RKO (cell line): ENCODE results near the gene CLN6.
"Not testable (repeated sequence)": the region's sequence is repeated elsewhere in the genome, so short reads cannot be mapped to it uniquely, and the experiment has no call there.

Experiments
- DNase-seq: peaks from one replicate; pipeline ENCODE4 v3.0.0-alpha.2; 2016; ENCODE audit warnings: low spot score

Gene CLN6

DNA sequence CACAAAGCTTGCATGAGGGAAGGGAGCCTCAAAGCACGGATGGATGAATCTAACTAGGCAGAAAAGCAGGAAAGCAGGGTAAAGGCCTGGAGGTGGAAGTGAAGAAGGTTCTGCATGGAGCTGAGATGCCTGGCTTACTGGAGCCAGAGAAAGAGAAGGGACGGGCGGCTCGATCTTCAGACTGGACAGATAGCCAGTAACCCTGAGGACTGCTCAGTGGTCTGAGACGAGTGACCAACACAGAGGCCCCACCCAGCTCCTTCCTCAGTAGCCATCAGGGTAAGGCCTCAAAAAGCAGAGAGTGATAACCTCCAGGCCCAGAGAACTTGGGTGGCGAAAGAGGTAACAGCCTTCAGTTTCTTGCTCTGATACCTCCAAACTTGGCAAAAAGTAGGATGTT, 6.4 kb downstream of the CLN6 start:
- no peak for DNase-seq

DNA sequence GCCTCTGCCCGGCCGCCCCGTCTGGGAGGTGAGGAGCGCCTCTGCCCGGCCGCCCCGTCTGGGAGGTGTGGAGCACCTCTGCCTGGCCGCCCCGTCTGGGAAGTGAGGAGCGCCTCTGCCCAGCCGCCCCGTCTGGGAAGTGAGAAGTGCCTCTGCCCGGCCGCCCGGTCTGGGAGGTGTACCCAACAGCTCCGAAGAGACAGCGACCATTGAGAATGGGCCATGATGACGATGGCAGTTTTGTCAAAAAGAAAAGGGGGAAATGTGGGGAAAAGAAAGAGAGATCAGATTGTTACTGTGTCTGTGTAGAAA, 7.1 kb downstream of the CLN6 start:
- DNase-seq, result not testable (repeated sequence)

DNA sequence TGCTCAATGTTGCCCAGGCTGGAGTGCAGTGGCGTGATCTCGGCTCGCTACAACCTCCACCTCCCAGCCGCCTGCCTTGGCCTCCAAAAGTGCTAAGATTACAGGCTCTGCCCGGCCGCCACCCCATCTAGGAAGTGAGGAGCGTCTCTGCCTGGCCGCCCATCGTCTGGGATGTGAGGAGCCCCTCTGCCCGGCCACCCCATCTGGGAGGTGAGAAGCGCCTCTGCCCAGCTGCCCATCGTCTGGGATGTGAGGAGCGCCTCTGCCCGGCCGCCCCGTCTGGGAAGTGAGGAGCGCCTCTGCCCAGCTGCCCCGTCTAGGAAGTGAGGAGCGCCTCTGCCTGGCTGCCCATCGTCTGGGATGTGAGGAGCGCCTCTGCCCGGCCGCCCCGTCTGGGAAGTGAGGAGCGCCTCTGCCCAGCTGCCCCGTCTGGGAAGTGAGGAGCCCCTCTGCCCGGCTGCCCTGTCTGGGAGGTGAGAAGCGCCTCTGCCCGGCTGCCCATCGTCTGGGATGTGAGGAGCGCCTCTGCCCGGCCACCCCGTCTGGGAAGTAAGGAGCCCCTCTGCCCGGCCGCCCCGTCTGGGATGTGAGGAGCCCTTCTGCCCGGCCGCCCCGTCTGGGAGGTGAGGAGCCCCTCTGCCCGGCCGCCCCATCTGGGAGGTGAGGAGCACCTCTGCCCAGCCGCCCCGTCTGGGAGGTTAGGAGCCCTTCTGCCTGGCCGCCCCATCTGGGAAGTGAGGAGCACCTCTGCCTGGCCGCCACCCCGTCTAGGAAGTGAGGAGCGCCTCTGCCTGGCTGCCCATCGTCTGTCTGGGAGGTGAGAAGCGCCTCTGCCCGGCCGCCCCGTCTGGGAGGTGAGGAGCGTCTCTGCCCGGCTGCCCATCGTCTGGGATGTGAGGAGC, 7.7 kb downstream of the CLN6 start:
- DNase-seq, result not testable (repeated sequence)

DNA sequence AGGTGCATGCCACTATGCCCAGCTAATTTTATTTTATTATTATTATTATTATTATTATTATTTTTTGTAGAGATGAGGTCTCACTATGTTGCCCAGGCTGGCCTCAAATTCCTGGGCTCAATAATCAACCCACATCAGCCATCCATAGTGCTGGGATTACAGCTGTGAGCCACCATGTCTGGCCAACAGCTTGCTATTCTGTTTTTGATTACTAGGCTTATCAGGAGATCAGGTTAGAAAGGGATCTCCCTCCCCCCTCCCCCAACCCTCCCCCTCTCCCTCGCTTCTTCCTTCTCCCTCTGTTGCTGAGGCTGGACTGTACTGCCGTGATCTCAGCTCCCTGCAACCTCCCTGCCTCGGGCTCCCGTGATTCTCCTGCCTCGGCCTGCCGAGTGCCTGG, 8.6 kb downstream of the CLN6 start:
- no peak for DNase-seq

DNA sequence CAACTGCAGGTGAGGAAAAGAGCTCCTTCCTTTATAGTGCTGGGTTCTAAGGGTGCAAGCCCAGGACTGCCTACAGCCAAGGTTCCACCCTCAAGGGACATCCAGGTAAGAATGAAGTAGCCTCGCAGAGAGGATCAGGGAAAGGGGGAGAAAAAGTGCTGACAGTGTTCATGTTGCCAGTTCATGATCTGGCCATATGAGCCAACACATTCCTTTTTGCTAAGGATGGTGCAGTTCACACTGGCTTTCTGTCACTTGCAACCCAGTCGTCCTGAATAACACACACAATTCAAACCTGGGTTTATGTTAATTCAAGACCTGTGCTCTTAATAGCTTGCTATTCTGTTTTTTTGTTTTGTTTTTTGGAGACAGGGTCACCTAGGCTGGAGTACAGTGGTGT, 9.0 kb downstream of the CLN6 start:
- DNase-seq, result no peak

DNA sequence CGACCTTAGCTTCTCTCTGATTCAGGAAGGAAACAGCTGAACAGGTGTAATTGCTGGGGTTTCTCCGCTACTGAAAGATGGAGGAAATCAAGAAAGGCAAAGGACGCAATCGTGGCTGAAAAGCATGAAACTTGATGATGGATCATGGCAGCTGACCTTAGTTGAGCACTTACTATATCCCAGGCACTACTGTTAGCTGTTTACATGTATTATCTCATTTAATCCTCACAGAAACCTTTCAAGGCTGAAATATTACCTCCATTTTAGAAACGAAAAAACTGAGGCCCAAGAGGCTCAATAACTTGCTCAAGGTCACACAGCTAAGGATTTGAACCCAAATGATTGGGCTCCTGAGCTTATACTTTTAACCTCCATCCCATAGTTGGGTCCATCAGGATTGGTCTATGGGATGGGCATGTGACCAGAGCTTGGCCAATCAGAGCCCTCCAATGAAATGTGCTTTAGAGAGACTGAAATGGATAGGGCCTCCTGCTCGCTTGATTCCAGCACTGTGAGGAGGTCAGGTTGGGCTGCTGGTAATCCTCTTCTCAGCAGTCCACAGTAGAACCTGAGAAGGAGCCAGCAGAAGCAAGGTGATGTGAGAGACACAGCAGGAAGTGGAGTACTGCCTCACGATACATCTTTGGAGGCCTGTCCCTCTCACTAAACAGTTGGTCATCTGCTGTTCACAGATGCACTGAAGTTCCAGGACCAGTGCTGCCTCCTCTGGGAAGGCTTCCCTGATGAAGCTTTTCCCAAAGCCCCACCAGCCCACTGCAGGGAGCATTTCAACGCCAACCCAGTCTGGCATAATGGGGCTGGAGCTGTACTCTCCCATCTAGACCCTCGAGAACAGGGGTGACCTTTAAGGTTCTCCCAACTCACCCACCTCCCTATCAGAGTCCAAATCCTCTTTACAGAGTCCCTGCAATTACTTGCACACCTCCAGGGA, 10.4 kb downstream of the CLN6 start:
- DNase-seq, result no peak

DNA sequence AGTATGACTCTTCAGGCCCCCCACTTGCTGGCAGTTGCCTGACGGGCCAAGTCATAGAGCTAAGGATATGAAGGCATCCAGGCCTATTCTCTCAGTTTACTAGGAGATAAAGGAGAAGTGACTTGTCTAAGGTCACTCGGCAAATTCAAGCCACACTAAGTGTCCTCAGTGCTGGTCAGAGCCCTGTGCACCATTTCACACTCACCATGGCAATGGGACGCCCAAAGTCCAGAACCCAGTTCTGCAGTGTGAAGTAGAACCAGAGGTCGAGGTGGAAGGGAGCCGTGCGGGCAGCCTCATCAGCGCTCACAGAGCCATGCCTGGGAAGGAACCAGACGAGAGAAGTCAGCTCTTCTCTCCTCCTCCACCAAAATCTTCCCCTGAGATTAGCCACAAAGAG, 11.2 kb downstream of the CLN6 start:
- no peak for DNase-seq

DNA sequence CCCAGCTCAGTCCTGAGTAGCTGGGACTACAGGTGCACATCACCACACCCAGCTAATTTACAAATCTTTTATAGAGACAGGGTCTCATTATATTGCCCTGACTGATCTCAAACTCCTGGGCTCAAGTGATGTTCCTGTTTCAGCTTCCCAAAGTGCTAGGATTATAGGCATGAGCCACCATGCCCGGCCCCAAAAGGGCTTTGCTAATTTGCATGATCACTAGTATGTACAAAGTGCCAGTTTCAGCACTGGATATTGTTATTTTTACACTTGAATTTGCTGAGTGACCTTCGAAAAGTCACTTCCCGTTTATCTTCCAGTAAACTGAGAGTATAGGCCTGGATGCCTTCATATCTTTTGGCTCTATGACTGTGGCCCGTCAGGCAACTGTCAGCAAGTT, 12.2 kb downstream of the CLN6 start:
- DNase-seq, result no peak

DNA sequence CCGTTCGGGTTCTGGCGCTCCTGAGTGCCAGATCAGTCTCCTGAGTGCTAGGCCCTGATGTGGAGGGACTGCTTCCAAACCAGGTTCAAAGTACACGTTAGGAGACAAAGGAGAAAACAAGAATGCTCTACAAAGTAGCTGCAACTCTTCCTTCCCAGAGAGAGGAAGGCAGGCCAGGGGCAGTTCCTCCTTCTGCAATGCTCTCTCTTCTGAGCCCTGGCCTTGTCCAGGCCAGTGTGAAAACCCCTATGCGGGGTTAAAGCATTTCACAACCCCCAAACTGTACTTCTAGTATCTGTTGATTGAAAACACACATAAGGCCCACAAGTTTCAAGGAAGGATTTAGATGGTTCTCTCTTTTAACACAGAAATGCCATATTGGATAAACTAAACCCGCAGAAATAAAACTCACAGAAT, 14.7 kb downstream of the CLN6 start:
- DNase-seq, result no peak

DNA sequence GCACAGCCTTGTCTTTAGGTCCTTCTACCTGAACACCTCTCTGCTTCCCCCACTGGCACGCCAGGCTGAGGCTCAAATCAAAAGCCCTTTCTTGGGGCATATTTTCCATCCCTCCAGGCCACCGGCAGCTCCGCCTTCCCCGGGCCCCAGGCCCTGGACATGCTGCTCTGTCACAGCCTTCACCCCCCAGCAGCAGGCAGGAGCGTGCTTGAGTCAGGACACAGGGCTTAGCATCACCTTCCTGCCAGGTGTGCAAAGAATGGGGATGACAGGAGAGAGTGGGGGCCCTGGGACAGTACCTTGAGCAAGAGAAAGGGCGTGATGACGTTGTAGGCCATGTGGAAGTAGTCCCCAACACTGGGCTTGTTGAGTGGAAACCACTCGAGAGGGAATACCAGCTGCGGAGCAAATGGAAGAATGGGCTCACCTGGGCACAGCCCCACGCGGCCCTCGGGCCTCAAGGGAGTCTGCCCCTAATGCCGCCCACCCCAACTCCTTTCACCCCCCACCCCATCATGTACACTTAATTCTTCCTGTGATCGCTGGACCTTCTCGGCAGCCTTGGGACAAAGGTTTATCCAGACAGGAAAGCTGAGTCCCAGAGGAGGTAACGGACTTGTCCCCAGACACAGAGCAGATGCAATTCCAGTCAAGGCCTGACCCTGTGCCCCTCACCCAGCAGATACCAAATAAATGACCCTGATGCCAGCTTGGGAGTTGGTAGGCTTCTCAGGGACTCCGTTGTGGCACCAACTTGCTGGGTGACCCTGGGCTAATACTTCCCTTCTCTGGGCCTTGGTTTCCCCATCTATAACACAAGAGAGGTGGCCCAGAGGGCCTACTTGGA, 15.3 kb downstream of the CLN6 start:
- DNase-seq, result no peak

DNA sequence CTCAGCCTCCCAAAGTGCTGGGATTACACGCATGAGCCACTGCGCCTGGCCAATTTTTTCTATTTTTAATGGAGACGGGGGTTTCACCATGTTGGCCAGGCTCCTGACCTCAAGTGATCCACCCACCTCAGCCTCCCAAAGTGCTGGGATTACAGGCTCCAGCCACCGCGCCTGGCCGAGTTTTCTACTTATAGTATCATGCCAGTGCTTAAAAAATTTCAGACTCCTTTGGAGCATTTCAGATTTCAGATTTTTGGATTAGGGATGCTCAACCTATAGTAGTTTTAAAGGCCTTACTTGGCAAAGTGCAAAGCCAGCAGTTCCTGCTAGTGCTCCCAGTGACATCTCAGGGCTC, 16.1 kb downstream of the CLN6 start:
- not testable (repeated sequence) for DNase-seq

DNA sequence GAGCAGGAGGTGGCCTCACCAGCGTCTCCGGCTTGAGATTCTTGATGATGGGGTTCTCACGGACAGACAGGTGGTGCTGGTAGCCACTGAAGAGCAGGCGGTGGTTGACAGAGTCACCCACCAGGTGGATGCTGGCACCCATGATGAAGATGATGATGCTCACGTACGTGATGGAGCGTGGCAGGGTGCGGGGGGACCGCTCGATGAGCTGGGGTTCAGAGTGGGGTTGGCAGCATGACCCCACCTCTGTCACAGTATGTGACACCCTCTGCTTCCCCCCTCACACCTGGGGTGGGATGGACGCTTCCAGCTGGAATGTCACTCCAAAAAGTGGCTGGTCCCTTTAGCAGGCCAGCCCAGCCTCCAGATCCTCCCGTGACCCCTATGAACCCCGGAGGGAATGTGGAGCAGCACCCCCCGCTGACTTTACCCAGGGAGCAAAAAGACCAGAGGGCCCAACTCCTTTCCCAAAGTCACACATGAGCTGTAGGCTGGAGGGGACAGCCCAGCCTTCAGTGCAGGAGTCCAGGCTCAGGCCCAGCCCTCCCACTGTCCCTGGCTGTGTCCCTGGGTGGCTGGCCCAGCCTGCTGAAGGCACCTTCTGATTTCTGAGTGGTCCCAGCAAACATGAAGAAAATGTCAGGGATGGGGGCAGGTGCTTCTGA, 17.7 kb downstream of the CLN6 start:
- DNase-seq, result no peak

DNA sequence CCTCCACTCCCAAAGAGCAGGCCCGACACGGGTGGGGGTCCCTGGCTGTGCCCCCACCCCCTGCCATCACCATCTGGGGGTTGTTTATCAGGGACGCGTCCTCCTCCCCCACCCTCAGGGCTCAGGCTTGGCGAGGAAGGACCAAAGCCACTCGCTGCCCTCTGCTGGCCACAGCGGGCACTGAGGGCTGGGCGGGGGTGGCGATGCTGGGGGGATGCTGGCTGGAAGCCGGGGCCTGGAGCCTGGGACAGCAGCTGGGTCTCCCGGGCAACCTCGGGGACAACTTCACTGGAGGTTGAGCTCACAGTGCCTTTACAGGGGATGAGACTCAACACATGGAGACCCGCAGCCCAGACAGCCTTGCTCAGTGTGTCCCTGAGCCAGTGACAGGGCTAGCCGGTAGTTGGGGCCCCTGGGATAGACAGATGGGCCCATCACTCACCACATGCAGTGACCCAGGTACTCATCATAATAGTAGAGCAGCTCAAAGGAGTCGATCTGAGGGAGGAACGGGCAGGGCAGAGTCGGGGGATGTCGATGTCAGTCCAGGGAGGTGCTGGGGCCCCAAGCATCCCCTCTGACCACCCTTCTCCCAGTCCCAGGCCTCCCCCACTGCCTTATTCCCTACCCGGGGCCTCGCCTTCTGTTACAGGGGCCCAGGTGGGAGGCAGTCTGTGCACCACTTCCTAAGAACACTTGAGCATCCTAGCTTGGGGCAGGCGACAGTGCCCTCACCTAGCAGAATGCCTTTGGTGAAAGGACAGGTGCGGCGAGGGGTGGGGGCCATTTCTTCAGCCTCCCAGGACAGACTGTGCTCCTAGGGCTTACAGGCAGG, 18.5 kb downstream of the CLN6 start:
- DNase-seq, result no peak

DNA sequence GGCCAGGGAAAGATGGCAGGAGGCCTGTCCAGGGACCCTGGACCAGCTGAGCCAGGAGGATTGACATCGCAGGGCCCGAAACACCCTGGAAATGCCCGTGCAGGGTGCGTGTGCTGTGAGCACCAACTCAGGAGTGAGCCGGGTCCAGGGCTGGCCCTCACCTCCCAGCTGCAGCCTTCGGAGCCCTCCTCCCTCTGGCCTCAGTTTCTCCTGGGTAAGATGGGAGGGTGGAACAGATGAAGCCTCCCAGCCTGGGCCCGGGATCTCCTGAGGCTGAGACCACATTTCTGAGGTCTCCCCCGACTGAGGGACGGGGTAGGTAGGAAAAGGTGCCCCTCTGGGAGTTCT, 19.1 kb downstream of the CLN6 start:
- no peak for DNase-seq

DNA sequence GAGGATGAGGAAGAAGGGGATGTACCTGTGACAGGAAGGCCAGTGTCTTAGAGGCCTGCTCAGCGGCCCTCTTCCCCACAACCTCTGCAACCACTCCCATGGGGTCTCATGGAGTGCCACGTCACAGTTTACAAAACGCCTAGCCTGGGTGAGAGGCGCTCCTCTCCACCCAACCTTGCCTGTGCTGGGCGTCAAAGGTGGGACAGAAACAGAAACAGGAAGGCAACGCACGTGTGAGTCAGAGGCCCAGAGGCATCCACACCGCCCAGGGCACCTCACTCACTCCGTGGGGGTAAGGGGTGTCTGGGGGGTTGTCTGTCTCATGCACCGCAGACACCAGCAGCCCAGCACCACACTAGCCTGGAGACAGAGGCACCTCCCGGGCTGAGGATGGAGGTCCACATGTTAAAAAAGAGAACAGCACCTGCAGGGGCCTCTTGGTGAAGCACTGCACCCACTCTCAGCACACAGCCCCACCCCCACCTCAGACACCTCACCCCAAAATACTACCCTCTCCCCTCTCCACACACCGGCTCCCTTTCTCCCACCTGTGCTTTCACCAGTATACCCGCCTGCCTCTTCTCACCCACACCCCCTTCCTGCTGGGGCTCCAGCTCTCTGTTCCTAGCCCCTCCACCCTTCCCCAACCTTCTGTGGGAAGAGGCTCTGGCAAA, 19.7 kb downstream of the CLN6 start:
- no peak for DNase-seq

DNA sequence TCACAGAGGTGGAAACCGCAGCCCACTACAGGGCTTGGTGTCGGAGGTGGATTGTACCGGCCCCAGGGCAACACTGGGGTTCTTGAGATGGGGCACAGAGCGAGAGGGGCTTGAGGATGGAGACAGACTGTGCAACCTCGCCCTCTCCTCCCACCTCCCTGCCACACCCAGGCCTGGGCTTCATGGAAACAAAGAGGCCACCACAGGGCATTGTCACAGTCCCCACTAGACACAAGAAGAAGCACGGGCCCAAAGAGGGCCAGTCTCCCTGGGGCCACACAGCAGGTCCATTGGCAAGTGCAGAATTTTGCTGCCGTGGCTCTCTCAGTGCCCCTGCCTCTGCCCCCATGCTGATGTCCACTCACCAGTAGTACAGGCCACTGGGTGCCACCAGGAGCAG, 20.3 kb downstream of the CLN6 start:
- DNase-seq, result no peak

DNA sequence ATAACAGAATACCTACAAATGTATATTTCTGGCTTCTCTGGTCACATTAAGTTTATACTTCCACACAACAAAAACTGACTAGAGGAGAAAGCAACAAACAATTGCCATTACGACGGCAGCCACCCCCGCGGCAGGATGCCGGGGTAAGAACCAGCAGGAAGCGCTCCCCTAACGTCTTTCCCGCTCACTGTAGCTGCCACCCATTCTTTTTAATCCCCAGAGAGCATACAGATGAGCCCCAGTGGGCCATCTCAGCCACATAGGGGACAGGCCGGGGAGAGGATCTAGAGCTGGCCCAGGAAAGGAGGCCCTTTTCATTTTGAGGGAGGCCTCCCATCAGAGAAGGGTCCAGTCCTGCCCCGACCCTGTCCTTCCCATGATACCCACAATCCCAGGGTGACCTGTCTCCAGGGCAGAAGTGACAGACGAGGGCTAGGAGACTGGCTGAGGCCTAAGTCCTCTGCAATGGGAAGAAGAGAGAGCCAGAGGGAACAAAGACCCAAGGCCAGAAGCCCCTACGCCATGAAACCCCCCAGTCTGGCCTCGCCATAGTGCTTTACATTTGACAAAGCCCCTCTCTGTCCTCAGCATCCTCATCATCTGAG, 20.8 kb downstream of the CLN6 start:
- no peak for DNase-seq

DNA sequence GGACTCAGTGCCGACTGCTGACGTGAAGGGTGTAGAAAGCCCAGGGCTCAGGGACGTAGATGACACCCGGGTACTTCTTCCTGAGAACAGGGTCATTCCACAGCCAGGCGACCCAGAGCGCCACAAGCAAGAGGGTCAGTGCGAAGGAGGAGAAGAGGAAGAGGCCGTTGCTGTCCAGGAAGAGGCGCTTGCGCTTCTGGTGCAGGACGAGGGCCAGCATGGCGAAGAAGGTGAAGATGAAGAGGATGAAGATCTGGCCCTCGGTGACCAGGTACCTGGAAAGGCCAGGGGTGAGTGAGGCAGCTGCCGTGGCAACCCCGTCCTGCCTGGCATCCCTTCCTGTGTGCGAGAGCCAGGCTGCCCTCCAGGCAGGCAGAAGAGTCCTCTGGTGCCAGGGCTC, 21.4 kb downstream of the CLN6 start:
- DNase-seq, result no peak

DNA sequence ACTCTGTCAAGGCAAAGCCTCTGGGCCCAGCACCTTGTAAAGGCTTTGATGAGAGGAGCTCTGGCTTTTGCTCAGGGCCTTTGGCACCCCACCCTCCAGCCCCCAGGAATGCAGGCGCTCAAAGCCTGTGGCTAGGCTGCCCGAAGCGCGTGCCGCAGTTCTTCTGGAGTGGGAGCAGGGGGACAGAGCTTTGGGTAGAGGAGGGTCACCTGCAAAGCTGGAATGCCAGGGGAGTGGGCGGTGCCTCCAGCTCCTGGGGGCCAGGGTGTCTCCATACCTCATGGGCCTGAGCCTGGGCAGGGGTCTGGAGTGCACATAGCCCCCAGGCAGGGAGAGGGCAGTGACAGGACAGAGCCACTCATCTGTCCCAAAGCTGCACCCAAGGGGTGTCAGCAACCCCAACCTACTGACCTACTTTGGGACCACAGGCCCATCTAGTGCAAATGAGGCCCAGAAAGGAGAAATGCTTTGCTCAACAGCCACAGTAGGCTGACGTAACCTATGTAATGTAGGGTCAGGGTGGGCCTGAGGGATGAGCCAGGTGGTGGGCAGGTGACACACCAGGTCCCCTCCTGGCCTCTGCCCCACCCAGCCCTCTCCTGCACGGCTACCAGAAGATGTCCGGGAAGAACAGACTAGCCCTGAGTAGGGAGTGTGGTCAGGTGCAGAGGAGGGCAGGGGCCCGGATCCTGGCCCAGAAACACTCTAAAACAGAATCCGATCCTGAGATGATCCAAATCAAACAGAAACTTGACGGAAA, 22.2 kb downstream of the CLN6 start:
- DNase-seq, result no peak
